ENCODE results near the gene RELN.
"Not testable (repeated sequence)": the region's sequence is repeated elsewhere in the genome, so short reads cannot be mapped to it uniquely, and the experiment has no call there.

Gene RELN

DNA sequence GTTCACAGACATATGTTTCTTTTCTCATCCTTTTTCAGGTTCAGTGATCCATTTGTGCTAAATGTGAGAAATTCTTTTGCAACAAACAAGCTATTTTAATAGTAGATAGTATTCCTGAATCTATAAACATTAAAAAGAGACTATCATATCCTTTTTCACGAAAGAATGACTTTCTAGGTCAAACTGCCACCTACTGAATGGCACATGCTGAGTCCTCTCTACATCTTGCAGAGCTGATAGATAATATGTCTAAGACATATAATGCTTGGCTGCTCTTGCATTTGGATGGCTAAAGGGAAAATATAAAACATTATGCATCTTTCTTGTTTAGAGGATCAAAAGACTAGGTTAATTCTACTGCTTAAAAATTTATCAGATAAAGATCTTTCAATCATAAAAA is 429.3 kb downstream of the RELN start:
- DNase-seq (ENCODE audit: low spot score): no peak

DNA sequence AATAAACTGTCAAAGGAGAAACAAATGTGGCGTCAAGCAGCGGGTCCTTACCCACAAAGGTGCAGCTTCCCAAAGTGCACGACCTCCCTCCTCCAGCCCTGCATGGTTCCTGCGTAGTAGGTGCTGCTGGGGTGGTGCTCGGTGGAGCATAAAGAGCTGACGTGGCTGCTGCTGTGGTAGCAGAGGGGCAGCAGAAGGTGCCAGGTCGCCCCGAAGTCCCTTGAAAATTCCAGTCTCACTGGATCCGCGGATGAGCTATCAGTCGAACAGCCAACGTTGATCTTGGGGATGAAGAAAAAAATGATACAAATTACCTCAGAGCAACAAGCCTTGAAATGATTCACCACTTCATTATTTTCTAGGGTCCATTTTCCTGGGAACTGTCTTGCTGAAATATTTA is 438.4 kb downstream of the RELN start:
- DNase-seq (ENCODE audit: low spot score): no peak

DNA sequence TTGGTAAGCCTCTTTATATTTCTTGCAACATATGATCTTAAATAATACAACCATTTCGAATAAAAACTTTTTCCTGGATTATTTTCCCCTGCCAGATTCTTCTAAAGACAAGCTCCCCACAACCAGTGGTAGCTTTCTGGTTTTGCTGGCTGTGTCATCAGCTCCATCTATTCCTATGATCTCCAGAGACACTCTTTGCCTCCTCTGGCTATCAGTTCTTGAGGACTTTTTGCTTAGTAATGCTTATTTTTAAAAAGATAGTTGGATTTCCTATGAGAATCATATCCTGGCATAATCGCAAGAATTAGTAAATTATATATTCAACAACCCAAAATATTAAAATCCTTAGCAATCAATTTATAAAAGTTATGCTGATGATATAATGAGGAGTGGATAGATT is 439.7 kb downstream of the RELN start:
- DNase-seq (ENCODE audit: low spot score): no peak

DNA sequence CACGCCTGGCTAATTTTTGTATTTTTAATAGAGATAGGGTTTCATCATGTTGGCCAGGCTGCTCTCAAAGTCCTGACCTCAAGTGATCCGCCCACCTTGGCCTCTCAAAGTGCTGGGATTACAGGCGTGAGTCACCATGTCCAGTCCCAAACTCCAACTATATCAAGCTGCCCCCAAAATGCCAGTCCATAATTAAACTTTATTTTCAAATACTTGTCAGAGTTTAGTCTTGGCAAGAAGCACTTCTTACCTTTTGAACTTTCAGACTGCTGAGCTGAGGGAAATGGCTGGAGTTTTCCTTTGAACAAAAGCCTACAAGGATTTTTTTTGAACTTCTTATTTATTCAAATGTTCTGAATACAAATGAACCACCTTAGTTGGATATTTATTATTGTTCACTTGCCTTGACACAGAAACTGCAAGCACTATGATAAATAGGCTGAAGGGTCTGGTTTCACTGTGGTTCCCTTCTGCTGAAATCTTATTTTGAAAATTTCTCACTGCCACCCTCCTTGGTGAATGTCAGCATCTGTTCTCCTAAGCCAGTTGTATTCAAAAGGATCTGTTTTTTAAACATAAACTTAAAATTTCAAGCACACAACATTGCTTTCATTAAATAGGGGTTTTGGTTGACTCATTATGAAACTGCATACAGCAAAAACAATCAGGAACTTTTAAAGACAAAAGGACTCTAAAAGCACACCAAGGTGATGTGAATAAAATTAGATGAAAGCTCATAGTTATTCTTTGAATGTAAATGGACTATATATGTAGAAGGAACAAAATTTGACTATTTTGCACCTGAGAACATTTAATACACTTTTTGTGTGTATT is 441.8 kb downstream of the RELN start:
- no peak for DNase-seq (ENCODE audit: low spot score)

DNA sequence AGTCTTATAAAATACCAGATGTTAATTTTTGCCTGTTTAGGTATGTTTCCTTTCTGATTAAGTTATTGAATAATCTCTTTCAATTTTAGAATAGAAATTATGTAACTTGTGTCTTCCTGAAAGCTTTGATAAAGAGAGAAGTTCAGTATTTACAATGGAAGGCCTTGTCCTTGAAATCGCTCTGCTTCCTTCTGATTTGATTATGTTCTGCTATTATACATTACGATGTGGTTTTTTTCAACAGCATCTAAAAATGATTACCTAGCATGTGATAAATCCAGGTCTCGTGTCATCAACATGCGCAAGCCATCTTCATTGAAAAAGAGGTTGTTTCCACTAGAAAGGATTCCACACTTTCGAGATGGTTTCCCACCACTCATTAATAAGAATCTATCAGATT is 447.0 kb downstream of the RELN start:
- DNase-seq (ENCODE audit: low spot score): no peak

DNA sequence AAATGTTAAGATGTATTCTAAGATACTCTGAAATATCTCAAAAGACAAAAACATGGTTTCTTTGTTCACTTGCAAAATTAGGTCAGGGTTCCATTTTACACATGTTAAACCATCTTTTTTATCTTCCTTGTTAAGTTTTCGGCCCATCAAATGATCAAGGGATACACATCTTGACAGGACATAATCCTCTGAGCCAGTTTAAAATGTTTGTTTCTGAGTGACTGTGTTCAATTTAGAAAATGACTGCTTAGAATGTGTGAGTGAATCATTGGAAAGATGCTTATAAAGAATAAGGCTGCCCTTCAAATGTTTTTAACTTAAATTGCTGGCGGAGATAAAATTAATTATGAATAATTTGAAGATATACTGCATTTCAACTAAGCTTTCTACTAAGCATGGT is 447.5 kb downstream of the RELN start:
- no peak for DNase-seq (ENCODE audit: low spot score)

DNA sequence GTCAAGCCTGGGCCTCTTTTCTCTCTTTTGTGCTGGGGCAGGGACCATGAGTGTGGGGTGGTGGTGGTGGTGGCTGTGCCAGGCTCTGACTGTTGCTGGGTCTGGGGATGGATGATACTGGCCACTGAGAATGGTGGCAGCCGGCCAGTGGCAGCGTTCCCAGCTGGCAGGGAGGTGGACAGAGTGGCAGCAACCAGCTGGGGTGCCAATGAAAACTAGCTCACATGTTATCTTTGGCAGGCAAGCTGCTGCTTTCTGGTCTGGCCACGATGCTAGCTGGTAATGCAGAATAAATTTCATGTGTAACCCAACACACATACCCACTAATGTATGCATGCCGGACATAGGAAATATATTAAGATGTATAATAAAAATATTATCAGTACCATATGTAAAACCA is 448.4 kb downstream of the RELN start:
- peak; percentile 67 for DNase-seq (ENCODE audit: low spot score)

DNA sequence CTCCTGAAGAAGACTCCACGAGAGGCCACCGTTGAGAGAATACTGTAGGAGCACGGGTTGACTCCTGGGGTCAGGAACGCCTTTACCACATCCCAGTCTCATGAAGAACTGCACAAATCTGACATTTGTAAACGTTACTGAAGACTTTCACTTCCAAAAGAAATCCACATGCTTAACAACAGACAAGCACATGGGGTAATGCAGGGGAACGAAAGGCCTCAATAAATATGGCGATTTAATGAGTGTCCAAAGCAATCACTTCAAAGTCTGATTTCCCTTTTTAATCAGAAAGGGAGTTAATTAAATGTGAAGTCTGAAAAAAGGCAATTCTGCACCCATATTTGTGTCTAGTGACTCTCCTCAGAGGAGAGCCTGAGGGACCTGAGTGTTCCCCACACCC is 449.1 kb downstream of the RELN start:
- no peak for DNase-seq (ENCODE audit: low spot score)

DNA sequence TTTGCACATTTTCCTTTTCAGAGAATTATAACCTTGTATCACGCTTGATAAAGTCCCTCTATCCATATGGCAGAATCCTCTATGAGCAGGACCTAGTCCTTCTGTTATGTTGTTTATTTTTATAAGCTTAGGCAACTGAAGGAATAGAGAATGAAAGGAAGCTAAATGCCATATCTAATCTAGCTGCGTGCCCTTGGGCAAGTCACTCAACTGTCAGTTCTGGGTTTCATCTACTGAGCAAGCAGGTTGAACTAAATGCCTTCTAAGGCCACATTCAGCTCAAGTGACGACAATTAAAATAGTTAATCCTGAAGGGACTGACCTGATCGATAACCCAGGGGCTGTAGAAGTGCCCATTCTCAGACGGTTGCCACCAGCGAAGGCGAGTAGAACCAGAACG is 449.6 kb downstream of the RELN start:
- no peak for DNase-seq (ENCODE audit: low spot score)

DNA sequence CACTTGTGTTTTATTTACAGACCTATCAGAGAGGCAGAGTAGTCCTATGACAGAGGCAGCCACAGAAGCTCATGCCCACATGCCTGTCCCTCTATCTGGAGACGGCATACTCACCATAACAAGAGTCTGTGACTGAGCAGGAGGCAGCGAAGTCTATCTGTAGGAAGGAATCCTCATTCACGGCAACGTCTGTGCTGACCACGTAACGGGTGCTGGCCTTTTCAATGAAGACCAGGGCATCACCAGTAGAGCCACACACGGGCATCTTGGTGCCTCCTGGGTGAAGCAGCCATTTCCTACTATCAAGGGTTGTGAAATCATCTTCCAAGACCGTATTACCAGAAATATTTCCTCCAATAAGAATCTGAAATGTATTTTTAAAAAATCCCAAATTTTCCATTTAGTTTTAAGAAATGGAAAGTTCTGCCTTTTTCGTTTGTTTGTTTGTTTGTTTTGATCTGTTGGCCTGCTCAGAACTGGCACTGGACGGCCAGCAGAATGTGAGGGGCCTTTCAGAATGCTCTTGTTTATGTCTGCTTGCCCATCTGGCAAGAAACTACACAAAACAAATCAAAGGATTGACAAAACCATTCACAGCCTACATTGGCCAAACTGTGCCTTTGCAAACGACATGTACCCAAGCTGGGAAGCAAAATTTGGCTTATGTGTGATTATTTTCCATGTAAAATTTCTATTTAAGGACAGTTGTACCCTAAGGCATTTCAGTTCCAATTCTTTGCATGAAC is 450.3 kb downstream of the RELN start:
- DNase-seq (ENCODE audit: low spot score): no peak

DNA sequence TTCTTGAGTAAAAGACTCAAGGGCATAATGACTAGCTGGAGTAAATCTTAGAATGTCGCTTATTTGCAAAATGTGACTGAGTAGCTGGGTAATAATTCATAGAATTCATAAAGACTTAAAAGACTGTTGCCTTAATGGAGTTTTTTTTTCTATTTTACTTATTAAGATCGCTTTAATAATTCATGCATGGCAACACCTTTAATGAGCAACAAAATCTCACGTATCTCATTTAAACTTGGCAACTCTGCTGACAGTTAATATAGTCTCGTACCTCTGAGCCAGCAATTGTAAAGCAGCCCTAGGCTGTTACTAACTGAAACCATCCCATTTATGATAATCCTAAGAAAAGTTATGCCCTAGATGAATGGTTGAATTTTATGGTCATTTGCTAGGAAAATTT is 455.7 kb downstream of the RELN start:
- no peak for DNase-seq (ENCODE audit: low spot score)

DNA sequence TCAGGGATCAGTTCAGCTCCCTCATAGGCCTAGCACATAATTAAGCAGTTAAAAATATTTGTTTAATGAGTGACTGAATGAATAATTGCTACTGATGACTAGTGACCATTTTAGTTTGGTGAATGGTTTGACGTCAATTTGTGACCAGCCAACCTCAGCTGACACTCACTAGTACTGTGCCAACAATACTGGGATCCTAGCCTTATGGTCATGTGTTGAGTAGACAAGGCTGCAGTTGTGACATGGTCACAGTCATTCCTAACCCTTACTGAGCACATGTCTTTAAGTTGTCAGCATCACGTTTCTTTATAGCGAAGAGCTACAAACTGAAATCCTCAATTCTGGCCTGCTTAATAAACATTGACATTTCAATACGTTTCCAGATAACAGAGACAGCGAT is 456.5 kb downstream of the RELN start:
- no peak for DNase-seq (ENCODE audit: low spot score)

DNA sequence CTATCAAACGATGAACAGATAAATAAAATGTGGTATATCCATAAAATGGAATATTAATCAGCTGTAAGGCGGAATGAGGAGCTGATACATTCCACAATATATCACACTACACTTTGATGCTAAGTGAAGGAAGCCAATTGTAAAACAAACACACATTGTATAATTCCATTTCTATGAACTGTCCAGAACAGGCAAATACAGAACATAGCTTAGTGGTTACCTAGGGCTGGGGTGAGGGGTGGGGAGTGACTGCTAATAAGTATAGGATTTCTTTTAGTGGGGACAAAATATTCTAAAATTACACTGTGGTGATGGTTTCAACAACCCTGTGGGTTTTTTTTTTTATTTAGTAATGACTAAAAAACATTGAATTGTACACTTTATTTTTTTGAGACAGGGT is 461.3 kb downstream of the RELN start:
- no peak for DNase-seq (ENCODE audit: low spot score)

DNA sequence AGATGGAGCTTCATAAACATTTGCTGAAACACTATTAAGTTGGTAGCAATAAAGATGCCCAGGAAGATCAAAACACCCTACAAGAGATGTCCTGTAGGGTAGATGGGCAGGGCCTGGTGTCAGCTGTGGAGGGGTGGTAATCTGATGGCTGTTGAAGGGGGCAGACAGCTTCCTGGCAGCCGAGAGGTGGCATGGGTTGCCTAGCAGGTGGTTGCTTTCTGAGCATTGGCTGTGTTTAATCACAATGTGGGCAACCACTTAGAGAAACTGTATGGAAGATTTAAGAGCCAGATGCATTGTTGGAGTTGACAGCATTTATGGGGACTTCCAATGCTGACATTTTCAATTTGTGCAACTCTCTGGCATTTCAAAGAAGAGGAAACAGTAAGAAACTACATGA is 463.5 kb downstream of the RELN start:
- DNase-seq (ENCODE audit: low spot score): no peak

DNA sequence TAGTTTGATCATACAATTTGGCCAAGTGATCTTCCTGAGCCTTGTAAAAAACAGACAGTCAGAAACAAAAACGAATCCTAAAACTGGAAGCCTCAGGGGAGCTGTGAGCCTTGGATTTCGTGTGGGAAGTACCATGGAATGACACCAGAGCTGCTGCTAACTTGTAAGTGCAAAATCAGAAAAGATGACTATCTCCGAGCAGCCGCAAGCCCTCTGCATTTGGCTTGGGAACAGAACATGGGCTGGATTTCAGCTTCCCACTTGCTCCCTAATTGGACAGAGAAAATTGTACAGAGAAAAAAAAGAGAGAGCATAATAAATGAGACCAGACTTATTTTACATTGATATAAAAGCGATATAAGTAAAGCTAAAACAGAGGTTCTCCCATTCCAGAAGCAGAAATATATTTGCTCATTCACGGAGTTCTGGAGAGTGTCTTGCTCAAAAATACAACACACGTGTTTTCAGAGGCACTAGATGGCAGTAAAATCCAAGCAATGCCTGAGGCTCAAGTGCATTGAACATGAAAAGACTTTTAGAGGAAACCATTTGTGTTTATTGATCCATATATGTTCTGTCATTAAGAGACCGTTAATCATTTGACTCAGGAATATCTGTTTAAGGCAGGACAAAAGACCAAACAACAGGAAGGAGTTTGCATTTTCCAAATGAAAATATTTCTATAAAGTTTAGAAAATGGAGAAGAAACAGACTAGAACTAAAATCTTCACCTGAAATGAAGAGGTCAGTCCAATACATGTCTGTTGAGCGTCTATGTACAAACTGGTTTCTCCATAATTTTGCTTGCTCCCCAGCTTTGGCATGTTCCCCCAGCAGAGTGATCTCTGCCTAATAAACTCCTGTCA is 465.2 kb downstream of the RELN start:
- no peak for DNase-seq (ENCODE audit: low spot score)

DNA sequence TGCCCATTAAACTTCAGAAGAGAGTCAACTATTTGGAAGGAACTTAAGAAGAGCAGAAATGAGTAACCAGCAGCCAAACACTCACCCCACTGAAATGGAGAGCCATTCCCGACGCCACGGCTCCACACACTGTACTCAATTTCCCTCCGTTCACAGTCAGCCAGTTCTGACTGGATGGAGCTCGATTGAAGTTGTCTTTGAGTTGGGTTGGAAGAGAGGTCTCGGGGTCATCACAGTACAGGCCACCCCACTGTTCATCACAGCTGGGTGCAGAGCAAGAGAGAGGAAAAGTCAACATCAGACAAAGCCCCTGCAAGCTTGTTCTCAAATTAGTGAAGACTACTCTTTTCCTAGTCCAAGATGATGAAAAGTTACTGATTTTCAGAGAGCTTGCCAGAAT is 467.5 kb downstream of the RELN start:
- no peak for DNase-seq (ENCODE audit: low spot score)

DNA sequence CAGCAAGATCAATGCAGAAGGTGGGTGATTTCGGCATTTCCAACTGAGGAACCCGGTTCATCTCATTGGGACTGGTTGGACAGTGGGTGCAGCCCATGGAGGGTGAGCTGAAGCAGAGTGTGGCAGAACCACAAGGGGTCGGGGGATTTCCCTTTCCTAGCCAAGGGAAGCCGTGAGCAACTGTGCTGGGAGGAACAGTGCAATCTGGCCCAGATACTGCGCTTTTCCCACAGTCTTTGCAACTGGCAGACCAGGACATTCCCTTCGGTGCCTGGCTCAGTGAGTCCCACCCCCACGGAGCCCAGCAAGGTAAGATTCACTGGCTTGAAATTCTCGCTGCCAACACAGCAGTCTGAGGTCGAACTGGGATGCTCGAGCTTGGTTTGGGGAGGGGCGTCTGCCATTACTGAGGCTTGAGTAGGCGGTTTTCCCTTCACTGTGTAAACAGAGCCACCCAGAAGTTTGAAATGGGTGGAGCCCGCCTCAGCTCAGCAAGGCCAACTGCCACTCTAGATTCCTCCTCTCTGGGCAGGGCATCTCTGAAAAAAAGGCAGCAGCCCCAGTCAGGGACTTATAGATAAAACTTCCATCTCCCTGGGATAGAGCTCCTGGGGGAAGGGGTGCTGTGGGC is 484.8 kb downstream of the RELN start:
- DNase-seq (ENCODE audit: low spot score): no peak

DNA sequence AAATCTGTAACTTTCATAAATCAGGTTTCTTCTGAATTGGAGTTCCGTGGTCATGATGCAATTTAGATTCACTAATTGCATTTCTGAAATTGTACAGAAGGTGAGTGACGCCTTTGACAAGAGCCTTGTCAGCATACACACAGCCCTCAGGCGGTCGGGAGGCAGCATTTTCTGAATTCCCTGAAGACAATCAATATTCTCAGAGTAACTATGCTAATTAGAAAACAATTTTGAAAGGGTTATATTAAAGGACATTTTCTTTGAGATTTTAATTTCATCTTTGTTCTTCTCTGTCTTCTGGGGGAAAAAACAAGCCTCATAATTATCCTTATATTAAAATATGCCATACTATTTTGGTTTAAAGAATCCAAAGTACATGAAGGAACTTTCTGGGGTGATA is 488.3 kb downstream of the RELN start:
- no peak for DNase-seq (ENCODE audit: low spot score)

DNA sequence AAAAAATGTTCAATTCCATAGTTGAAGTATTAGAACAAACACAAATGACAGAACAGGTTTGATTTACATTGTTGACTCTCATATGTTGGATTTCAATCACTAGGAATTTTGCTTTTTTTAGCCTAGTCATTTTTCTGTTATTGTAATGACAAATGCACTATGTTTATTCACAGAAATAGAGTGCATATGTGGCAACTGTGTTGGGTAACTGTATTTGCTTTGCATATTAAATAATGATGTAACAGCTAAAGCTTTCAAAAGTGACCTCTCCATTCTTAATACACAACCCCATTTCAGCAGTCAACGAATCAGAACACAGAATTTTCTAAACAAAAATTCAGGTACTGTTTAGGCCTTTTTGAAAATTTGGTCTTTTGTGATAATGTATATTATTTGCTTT is 489.5 kb downstream of the RELN start:
- no peak for DNase-seq (ENCODE audit: low spot score)

DNA sequence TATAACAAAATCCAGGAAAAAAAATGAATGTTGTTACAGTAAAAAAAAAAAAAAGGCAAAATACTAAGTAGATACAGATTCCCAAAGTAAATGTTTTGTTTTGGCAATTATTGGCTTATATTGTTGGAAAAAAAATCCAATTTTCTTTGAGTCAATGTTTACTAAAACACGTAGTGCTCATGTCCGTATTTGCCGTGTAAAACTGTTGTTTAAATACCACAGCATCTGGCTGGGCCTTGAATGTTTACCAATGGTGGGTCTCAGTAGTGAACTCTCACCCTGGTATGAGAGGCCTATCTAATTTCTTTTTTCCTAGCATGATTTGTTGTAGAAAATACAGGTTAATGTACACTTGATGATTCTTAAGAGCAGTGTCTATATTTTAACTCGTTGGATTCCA is 502.0 kb downstream of the RELN start:
- DNase-seq (ENCODE audit: low spot score): no peak

DNA sequence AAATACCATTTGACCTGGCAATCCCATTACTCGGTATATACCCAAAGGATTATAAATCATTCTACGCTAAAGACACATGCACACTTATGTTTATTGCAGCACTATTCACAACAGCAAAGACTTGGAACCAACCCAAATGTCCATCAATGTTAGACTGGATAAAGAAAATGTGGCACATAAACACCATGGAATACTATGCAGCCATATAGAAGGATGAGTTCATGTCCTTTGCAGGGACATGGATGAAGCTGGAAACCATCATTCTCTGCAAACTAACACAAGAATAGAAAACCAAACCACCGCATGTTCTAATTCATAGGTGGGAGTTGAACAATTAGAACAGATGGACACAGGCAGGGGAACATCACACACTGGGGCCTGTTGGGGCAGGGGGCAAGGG is 502.6 kb downstream of the RELN start:
- DNase-seq (ENCODE audit: low spot score): not testable (repeated sequence)

DNA sequence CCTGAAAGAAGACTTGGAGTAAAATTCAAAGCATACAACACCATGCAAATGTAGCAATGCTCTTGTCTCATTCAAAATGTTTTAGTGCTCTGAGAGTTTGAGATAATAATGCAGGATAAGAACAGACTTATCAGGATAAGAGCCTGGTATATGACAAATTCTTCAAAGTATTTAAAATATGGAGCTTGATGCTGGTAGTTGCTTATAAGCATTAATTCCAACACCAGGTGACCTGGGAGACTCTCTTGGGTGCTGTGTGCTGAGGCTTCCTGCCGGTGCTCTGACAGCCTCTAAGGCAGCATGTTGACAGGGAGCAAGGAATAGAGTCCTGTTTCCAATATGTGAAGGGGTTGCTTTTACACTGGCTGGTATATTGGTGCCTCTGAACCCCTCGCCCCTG is 508.7 kb downstream of the RELN start:
- no peak for DNase-seq (ENCODE audit: low spot score)

Data from left forelimb (tissue), 1 donor.